Endothelial cell of umbilical vein (primary cell): Measurements from ENCODE around the gene RPS25. TPM values are rescaled to one million over a fixed set of nuclear protein-coding genes. Genes with fewer than 3 reads are reported as not detected.

Source experiments
- BruUV-seq: library from RNA; stranded (reverse); fragments of 400-500 nt; replicated peaks from 2 replicates; lab custom pipeline; 2021; lab: Mats Ljungman, UMichigan
- CTCF ChIA-PET: fragments of 300-600, 350-600 bp; sonication (Branson Sonifier 250); formaldehyde crosslinking; loops from one replicate; lab custom pipeline; 2021; ENCODE audit warnings: antibody characterized with exemption, inconsistent platforms; lab: Charles Lee
- POLR2A ChIA-PET: fragments of 300-600, 350-600 bp; sonication (Branson Sonifier 250); formaldehyde crosslinking; loops from one replicate; lab custom pipeline; 2021; ENCODE audit warnings: antibody characterized with exemption, inconsistent platforms; lab: Charles Lee
- DNase-seq: peaks from one replicate; pipeline ENCODE4 v3.0.0-alpha.2; 2011; ENCODE audit warnings: low read depth, low spot score
- FAIRE-seq: peaks from 2 replicates; lab custom pipeline; 2011; peaks lifted over from hg19 to GRCh38; lab: Jason Lieb, UNC
- H2AFZ ChIP-seq: 2 replicates; pipeline ENCODE4 v1.6.0; 2012; ENCODE audit warnings: low read depth, low read length, control low read depth, inconsistent platforms
- H3K27ac ChIP-seq: 2 replicates; pipeline ENCODE4 v1.5.1; 2011; ENCODE audit warnings: low read depth, mild to moderate bottlenecking, control low read depth, low read length, moderate library complexity; ENCODE audit not compliant: insufficient read depth
- H3K27me3 ChIP-seq, 2 experiments: 2 replicates each; pipeline versions ENCODE4 v1.6.0 to v1.6.1; 2011; ENCODE audit warnings: low read length in 2 of 2, mixed read lengths in 1 of 2; ENCODE audit not compliant: control insufficient read depth in 2 of 2, insufficient read depth in 2 of 2
- H3K36me3 ChIP-seq, 2 experiments: 2 replicates in 1 of 2; 3 replicates in 1 of 2; pipeline ENCODE4 v1.5.1; 2011; ENCODE audit warnings: low read length in 2 of 2, mild to moderate bottlenecking in 1 of 2, moderate library complexity in 1 of 2; ENCODE audit not compliant: control insufficient read depth in 2 of 2, insufficient read depth in 2 of 2; ENCODE audit errors: extremely low read depth in 1 of 2
- H3K4me1 ChIP-seq: 3 replicates; pipeline ENCODE4 v1.5.1; 2011; ENCODE audit warnings: mild to moderate bottlenecking, low read length; ENCODE audit not compliant: control insufficient read depth, insufficient read depth; ENCODE audit errors: extremely low read depth
- H3K4me2 ChIP-seq: 2 replicates; pipeline ENCODE4 v1.6.1; 2011; ENCODE audit warnings: low read length, control low read depth, mixed read lengths; ENCODE audit not compliant: insufficient read depth
- H3K4me3 ChIP-seq, 3 experiments: fragments of 200-600 bp in 1 of 3; sonication (generic), shearing (Covaris generic) in 1 of 3; replicated peaks in 1 of 3; 2 replicates each; pipeline ENCODE4 v1.5.1; 2011 to 2016; ENCODE audit warnings: control low read depth in 3 of 3, low read length in 3 of 3, mild to moderate bottlenecking in 2 of 3, inconsistent platforms in 1 of 3, low read depth in 1 of 3, moderate library complexity in 1 of 3; ENCODE audit not compliant: insufficient read depth in 1 of 3
- H3K79me2 ChIP-seq: 2 replicates; pipeline ENCODE4 v1.6.0; 2012; ENCODE audit warnings: low read length, inconsistent platforms; ENCODE audit not compliant: control insufficient read depth, insufficient read depth
- H3K9ac ChIP-seq: replicated peaks from 2 replicates; pipeline ENCODE3; 2011; ENCODE audit warnings: low read length, control low read depth; ENCODE audit not compliant: insufficient read depth; ENCODE audit errors: extremely low read depth
- H3K9me1 ChIP-seq: replicated peaks from 3 replicates; pipeline ENCODE4 v1.6.0; 2011; ENCODE audit warnings: mild to moderate bottlenecking, low read length; ENCODE audit not compliant: control insufficient read depth, insufficient read depth; ENCODE audit errors: extremely low read depth
- H3K9me3 ChIP-seq: replicated peaks from 2 replicates; pipeline ENCODE4 v1.5.1; 2012; ENCODE audit warnings: low read length, inconsistent platforms; ENCODE audit not compliant: control insufficient read depth, insufficient read depth
- H4K20me1 ChIP-seq: replicated peaks from 2 replicates; pipeline ENCODE3; 2011; ENCODE audit warnings: mild to moderate bottlenecking, low read length; ENCODE audit not compliant: control insufficient read depth, insufficient read depth; ENCODE audit errors: extremely low read depth
- EZH2 ChIP-seq: IDR thresholded peaks from 2 replicates; pipeline ENCODE4 v1.6.1; 2012; ENCODE audit warnings: borderline replicate concordance, low read depth, mild to moderate bottlenecking, moderate library complexity, low read length, inconsistent platforms; ENCODE audit not compliant: severe bottlenecking
- FOS ChIP-seq: IDR thresholded peaks from 2 replicates; pipeline ENCODE4 v1.6.1; 2011; ENCODE audit warnings: mild to moderate bottlenecking, low read length, moderate library complexity, borderline replicate concordance; ENCODE audit not compliant: insufficient read depth
- GATA2 ChIP-seq: IDR thresholded peaks from 2 replicates; pipeline ENCODE4 v1.7.0; 2011; ENCODE audit warnings: low read depth, mild to moderate bottlenecking, moderate library complexity, mixed read lengths, low read length; ENCODE audit not compliant: insufficient read length, insufficient read depth
- JUN ChIP-seq: IDR thresholded peaks from 2 replicates; pipeline ENCODE4 v1.6.1; 2011; ENCODE audit warnings: borderline replicate concordance, low read depth; ENCODE audit not compliant: insufficient read length, insufficient read depth
- MYC ChIP-seq: IDR thresholded peaks from one replicate; pipeline ENCODE4 v1.6.1; 2011; ENCODE audit warnings: mild to moderate bottlenecking, low read depth, low read length
- POLR2A ChIP-seq: IDR thresholded peaks from 2 replicates; pipeline ENCODE4 v1.6.1; 2012; ENCODE audit warnings: low read depth, mild to moderate bottlenecking, control low read depth, low read length
- POLR2AphosphoS5 ChIP-seq: IDR thresholded peaks from 2 replicates; pipeline ENCODE4 v1.6.1; 2012; ENCODE audit warnings: low read depth, mild to moderate bottlenecking, control low read depth, low read length, moderate library complexity; ENCODE audit not compliant: insufficient read depth
- dilution Hi-C: fragments of 300-500 bp; cut with MboI; formaldehyde crosslinking; loops from one replicate; pipeline ENCODE4 v1.15.0; 2019; ENCODE audit warnings: low sequenced_read_pairs; ENCODE audit not compliant: extremely low pct_ligation_motif_present
- intact Hi-C: fragments of 100-400 bp; cut with micrococcal nuclease; formaldehyde crosslinking; loops from one replicate; pipeline ENCODE4 v1.10.0; 2022
- polyA plus RNA-seq, 4 experiments: library from polyadenylated mRNA; depleted of rRNA in 3 of 4; stranded (reverse) in 3 of 4; unstranded in 1 of 4; fragments of >200 nt; gene quantifications; 2 replicates each; pipeline versions ENCODE4 v1.2.1 to v1.2.3, GENCODE V29; 2011 to 2012; ENCODE audit warnings: missing spikeins in 1 of 4
- total RNA-seq: library from RNA; stranded (reverse); gene quantifications from 2 replicates; pipeline ENCODE4 v1.2.3, GENCODE V29; 2021
- TF ChIP-seq, protein P1 (sequence below), 2 donors: IDR thresholded peaks; 1 replicate in 1 of 2; 2 replicates in 1 of 2; pipeline ENCODE4 v1.5.1; 2011; ENCODE audit warnings: low read length in 2 of 2, mild to moderate bottlenecking in 2 of 2, moderate library complexity in 2 of 2, control low read depth in 1 of 2, inconsistent platforms in 1 of 2, low read depth in 1 of 2; ENCODE audit not compliant: insufficient read depth in 1 of 2; ENCODE audit errors: extremely low read depth in 1 of 2
- TF ChIP-seq, protein P2 (sequence below): IDR thresholded peaks from 2 replicates; pipeline ENCODE4 v1.6.1; 2011; ENCODE audit not compliant: insufficient read depth, insufficient read length

Gene RPS25
- total and polyA plus RNA-seq, 2 donors (not counting 3 experiments of a cell fraction or from before 2014, with no cell fraction given) = 887 to 992 TPM

DNA sequence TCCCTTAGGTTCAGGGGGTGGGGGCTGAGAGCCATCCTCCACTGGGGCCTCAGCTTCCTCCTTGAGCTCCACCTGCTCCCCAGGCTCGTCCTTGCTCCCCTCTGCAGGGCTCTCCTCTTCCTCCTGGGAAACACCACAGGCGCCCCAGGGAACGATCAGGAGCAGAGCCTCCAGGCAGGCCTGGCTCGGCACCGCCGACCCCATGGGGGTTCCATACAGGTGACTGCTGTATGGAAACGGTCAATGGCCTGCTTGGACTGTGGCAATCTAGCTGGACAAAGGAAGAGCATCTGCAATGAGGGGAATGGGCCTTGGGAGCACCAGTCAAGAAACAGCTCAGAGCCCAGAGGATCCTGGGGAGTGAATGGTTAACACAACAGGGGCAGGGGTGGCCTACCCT lies 30.9 kb upstream of the RPS25 start:
- no peak overlapping the region for H3K9ac ChIP-seq
- no peaks in the 10 kb centered on the region for H3K27me3 ChIP-seq
- no peaks in the 10 kb centered on the region for H3K9me3 ChIP-seq
- dilution Hi-C loops = no loop called here
- peaks cover 26 to 74% of the 10 kb centered on the region in 2 experiments for H3K36me3 ChIP-seq
- no peak overlapping the region for H3K27ac ChIP-seq
- no peak for FAIRE-seq
- H2AFZ ChIP-seq = no peak overlapping the region
- no peaks in the 10 kb centered on the region for H3K4me1 ChIP-seq
- intact Hi-C loops = no loop called here
- H3K4me2 ChIP-seq = no peak overlapping the region
- BruUV-seq = no TSS peak
- no peaks in the 10 kb centered on the region for H4K20me1 ChIP-seq
- H3K4me3 ChIP-seq = no peak overlapping the region
- DNase-seq = no peak
- CTCF ChIA-PET = interaction anchor here (0.8 kb wide), 1 partner anchor 258 kb away, joined by 3 read pairs; no protein-coding TSS in a partner anchor
- no peaks in the 10 kb centered on the region for H3K9me1 ChIP-seq
- no peak for TF ChIP-seq JUN
- TF ChIP-seq GATA2 = no peak
- no peak for TF ChIP-seq POLR2AphosphoS5
- no peak for TF ChIP-seq EZH2
- TF ChIP-seq FOS = no peak
- TF ChIP-seq, protein P1, sequence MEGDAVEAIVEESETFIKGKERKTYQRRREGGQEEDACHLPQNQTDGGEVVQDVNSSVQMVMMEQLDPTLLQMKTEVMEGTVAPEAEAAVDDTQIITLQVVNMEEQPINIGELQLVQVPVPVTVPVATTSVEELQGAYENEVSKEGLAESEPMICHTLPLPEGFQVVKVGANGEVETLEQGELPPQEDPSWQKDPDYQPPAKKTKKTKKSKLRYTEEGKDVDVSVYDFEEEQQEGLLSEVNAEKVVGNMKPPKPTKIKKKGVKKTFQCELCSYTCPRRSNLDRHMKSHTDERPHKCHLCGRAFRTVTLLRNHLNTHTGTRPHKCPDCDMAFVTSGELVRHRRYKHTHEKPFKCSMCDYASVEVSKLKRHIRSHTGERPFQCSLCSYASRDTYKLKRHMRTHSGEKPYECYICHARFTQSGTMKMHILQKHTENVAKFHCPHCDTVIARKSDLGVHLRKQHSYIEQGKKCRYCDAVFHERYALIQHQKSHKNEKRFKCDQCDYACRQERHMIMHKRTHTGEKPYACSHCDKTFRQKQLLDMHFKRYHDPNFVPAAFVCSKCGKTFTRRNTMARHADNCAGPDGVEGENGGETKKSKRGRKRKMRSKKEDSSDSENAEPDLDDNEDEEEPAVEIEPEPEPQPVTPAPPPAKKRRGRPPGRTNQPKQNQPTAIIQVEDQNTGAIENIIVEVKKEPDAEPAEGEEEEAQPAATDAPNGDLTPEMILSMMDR (IDR thresholded peaks at IDR 0.05; ENCODE audit: extremely low read depth in 1 of 2, insufficient read depth in 1 of 2, low read depth in 1 of 2, low read length in 2 of 2) = no peak
- TF ChIP-seq, protein P2, sequence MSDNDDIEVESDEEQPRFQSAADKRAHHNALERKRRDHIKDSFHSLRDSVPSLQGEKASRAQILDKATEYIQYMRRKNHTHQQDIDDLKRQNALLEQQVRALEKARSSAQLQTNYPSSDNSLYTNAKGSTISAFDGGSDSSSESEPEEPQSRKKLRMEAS = no peak
- no peak for TF ChIP-seq MYC
- TF ChIP-seq POLR2A = no peak
- no peaks in the 10 kb centered on the region for H3K79me2 ChIP-seq
- POLR2A ChIA-PET = no interaction called here
